Progenitor cell of endocrine pancreas (in vitro differentiated cells): ENCODE measurements around the gene JUP. TPM values are rescaled to one million over a fixed set of nuclear protein-coding genes. Genes with fewer than 3 reads are reported as not detected.
A peak's percentile ranks its signal among the peaks of the same experiment; 100 is the strongest.

Experiments used
- DNase-seq: peaks from one replicate; pipeline ENCODE4 v3.0.0; 2021; ENCODE audit warnings: low spot score; ENCODE audit not compliant: unreplicated experiment
- H3K27ac Mint-ChIP-seq: 2 replicates; pipeline ENCODE4 v1.8.0; 2021; ENCODE audit warnings: mild to moderate bottlenecking, moderate library complexity, mixed read lengths
- H3K27me3 Mint-ChIP-seq: 2 replicates; pipeline ENCODE4 v1.8.0; 2021; ENCODE audit warnings: mixed read lengths
- H3K36me3 Mint-ChIP-seq: 2 replicates; pipeline ENCODE4 v1.8.0; 2022; ENCODE audit warnings: mixed read lengths; ENCODE audit not compliant: insufficient read depth
- H3K4me1 Mint-ChIP-seq: 2 replicates; pipeline ENCODE4 v1.8.0; 2021; ENCODE audit warnings: low read depth, mixed read lengths
- H3K4me3 Mint-ChIP-seq: 2 replicates; pipeline ENCODE4 v1.8.0; 2021; ENCODE audit warnings: low read depth, mild to moderate bottlenecking, moderate library complexity, mixed read lengths
- H3K9me3 Mint-ChIP-seq: 2 replicates; pipeline ENCODE4 v1.8.0; 2021; ENCODE audit warnings: low read depth, mixed read lengths
- total RNA-seq: library from RNA; stranded (reverse); gene quantifications from 2 replicates; pipeline ENCODE4 v1.2.1, GENCODE V29; 2021
- TF ChIP-seq, protein P1 (sequence below): fragments of 200-600 bp; sonication (generic); IDR thresholded peaks from one replicate; pipeline ENCODE4 v1.5.0; 2021; ENCODE audit warnings: antibody characterized with exemption, mild to moderate bottlenecking; ENCODE audit not compliant: unreplicated experiment

JUP gene
- total RNA-seq, 1 donor from 2014 or later, result 195 TPM

DNA sequence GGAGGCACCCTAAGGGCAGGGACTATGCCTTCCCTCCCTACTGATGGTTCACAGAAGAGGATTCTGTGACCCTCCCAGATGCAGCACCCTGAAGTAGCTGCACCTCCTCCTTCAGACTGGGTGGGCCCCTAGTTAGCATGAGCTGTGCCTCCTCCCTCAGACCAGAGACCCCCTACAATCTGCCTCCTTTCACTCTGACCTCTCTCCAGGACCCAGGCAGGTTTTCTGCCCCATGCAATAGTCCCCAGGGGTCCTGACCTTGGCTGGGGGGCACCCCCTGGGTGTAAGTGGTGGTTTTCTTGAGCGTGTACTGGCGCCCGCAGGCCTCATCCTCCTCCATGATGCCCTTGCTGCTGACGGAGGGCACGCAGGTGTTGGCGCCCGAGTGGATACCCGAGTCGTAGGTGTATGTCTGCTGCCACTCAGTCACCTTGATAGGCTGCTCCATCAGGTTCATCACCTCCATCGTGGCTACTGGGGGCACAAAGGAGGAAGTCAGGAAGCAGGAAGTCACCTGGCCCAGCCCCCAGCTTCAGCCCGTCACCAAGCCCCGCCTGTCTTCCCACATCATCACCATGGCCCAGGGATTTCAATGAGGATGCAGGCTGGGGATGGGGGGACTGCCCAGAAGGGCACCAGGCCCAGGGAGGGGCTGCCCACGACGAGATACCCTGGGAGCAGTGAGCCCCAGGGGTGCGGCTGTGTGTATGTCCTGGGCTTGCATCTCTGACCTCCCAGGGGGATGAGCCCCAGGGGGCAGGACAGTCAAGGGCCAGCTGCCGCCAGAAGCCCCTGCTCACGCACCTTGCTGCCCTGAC, 14.9 kb downstream of the JUP start:
- peak overlapping the region; percentile 92 for H3K27ac Mint-ChIP-seq
- no peak for DNase-seq

DNA sequence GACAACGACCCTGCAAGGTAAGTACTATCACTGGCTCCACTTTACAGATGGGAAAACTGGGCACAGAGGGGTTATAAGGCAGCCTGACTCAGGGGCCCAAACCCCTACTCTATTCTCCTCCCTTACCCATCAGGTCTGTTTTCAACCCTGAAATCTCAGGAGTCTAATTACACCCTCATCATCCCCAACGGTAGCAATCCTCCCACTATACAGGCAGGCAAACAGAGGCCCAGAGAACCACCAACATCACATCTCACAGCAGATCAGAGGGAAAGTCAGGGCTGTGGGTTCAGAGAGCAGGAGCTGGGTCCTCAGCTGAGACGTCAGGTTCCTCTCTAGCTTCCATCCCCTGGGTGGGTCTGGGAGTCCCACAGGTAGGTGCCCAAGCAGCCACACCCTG, 16.5 kb downstream of the JUP start:
- DNase-seq, result no peak
- Mint-ChIP-seq H3K4me3 (no peak overlapping the region), H3K9me3 (no peaks in the 10 kb centered on the region), H3K27me3 (no peaks in the 10 kb centered on the region), H3K4me1 (peaks cover 21% of the 10 kb centered on the region), H3K36me3 (peaks cover 18% of the 10 kb centered on the region), H3K27ac (peak overlapping the region; percentile 67)
- TF ChIP-seq, protein P1, sequence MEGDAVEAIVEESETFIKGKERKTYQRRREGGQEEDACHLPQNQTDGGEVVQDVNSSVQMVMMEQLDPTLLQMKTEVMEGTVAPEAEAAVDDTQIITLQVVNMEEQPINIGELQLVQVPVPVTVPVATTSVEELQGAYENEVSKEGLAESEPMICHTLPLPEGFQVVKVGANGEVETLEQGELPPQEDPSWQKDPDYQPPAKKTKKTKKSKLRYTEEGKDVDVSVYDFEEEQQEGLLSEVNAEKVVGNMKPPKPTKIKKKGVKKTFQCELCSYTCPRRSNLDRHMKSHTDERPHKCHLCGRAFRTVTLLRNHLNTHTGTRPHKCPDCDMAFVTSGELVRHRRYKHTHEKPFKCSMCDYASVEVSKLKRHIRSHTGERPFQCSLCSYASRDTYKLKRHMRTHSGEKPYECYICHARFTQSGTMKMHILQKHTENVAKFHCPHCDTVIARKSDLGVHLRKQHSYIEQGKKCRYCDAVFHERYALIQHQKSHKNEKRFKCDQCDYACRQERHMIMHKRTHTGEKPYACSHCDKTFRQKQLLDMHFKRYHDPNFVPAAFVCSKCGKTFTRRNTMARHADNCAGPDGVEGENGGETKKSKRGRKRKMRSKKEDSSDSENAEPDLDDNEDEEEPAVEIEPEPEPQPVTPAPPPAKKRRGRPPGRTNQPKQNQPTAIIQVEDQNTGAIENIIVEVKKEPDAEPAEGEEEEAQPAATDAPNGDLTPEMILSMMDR, result no peak

More for the DNA sequence above, 14.9 kb downstream of the JUP start:
- H3K9me3 Mint-ChIP-seq, result no peaks in the 10 kb centered on the region
- peaks cover 13% of the 10 kb centered on the region for H3K36me3 Mint-ChIP-seq
- peaks cover 21% of the 10 kb centered on the region for H3K4me1 Mint-ChIP-seq
- TF ChIP-seq, protein P1, result no peak
- H3K27me3 Mint-ChIP-seq, result no peaks in the 10 kb centered on the region
- no peak overlapping the region for H3K4me3 Mint-ChIP-seq

DNA sequence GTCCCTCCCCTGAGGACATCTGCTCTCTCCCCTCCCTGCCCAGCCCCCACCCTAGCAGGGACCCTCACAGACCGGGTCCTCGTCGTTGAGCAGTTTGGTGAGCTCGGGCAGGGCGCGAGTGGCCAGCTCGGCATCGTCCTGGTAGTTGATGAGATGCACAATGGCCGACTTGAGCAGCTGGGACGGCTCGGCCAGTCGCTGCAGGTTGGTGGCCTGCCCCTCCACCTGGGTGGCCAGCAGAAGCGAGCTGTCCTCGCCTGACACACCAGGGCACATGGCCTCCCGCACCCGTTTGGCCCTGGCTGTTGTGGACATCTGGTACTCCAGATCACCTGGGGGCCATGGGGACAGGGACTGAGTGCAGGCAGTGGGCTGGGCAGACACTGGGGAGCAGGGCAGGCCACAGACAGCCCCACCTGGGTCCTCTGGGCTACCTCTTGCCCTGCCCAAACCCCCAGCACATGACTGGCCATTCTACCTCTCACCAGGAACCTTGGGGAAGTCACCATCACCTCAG, 17.1 kb downstream of the JUP start:
- no peaks in the 10 kb centered on the region for H3K9me3 Mint-ChIP-seq
- DNase-seq, result no peak
- H3K27me3 Mint-ChIP-seq, result no peaks in the 10 kb centered on the region
- no peak overlapping the region for H3K4me3 Mint-ChIP-seq
- H3K4me1 Mint-ChIP-seq, result peaks cover 19% of the 10 kb centered on the region
- TF ChIP-seq, protein P1, result no peak
- no peak overlapping the region for H3K27ac Mint-ChIP-seq
- H3K36me3 Mint-ChIP-seq, result peaks cover 18% of the 10 kb centered on the region

DNA sequence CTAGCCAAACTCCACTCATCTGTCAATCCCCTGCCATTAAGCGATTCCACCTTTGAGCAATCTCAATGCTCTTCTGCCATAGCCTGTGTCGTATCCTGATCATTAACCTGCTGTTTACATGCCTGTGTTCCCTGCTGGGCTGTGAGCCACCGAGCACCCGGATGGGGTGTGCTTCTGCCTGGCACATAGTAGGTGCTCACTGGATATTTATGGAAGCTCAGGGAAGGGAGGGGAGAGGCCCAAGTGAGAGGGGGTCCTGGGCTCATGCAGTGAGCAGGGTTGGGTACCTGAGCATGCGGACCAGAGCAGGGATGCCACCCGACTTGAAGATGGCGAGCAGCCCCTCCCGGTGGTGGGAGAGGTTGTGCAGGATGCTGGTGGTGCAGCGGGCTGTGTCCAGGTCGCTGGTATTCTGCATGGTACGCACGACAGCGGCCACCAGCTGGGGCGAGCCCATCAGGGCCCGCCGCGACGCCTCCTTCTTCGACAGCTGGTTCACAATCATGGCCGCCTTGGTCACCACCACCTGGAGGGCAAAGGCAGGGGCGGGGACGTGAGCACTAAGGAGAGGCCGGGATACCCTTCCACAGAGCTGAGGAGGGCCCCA, 17.7 kb downstream of the JUP start:
- TF ChIP-seq, protein P1, result no peak
- no peak for DNase-seq
- Mint-ChIP-seq H3K27ac (no peak overlapping the region), H3K36me3 (peaks cover 21% of the 10 kb centered on the region), H3K4me1 (peaks cover 15% of the 10 kb centered on the region), H3K9me3 (no peaks in the 10 kb centered on the region), H3K4me3 (no peak overlapping the region), H3K27me3 (no peaks in the 10 kb centered on the region)

DNA sequence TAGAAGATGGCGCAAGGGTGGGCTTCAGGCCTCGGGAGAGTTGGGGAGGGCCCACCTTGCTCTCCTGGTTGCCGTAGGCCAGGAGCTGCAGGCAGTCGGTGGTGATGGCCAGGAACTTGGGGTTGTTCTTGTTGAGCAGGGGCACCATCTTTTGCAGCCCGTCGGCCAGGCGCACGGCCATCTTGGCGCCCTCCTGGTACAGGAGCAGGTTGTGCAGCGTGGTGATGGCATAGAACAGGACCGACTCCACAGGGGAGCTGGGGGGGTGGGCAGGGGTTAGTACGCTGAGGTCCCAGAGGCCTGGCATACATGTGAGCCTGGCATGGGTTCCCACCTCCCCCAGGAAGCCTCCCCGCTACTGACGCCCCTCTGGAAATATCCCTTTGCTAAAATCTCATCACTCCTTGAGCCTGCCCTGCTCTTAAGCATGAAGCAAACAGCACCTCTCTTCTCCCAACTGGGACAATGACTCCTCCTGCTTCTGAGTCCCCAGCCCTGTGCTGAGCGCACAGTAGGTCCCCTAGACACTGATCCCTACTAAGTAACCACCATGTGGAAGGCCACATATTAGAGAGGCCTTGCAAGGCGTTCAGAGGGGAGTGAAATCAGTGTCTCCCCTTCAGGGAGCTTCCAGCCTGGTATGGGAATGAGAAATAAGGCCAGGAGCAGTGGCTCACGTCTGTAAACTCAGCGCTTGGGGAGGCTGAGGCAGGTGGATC, 19.0 kb downstream of the JUP start:
- H3K4me1 Mint-ChIP-seq, result peaks cover 3% of the 10 kb centered on the region
- no peaks in the 10 kb centered on the region for H3K9me3 Mint-ChIP-seq
- TF ChIP-seq, protein P1, result no peak
- H3K27me3 Mint-ChIP-seq, result no peaks in the 10 kb centered on the region
- no peak overlapping the region for H3K4me3 Mint-ChIP-seq
- DNase-seq, result no peak
- H3K27ac Mint-ChIP-seq, result no peak overlapping the region
- H3K36me3 Mint-ChIP-seq, result peaks cover 25% of the 10 kb centered on the region
